Testis (tissue), 2 donors: ENCODE measurements around the gene MRPL32.

Source experiments
- POLR2A ChIP-seq: fragments of 450-650 bp; IDR thresholded peaks from one replicate; pipeline ENCODE4 v1.6.1; 2017; ENCODE audit warnings: antibody characterized with exemption, mild to moderate bottlenecking, moderate library complexity
- TF ChIP-seq, protein P1 (sequence below), 3 experiments: fragments of 450-650 bp in 2 of 3; fragments of 200-600 bp in 1 of 3; sonication (generic) in 1 of 3; IDR thresholded peaks; one replicate each; pipeline ENCODE4 v1.5.1; 2016 to 2019; ENCODE audit warnings: antibody characterized with exemption in 3 of 3, mild to moderate bottlenecking in 2 of 3, moderate library complexity in 1 of 3

DNA sequence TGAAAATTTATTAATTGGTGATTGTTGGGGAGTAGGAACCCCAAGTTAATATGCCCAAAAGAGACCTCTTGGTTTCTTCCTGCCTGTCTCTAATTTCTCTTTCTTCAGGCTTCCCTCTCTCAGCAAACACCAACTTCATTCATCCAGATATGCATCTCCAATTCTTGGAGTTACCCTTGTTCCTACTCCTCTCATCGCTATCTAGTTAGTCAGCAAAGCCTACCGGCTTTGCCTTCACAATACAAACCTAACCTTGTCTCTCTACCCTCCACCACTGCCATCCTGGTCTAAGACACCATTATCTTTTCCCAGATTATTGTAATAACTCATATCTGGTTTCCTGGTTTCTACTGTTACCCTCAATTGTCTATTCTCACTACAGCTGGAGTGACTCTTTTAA, 47.9 kb downstream of the MRPL32 start:
- TF ChIP-seq POLR2A: no peak
- TF ChIP-seq, protein P1, sequence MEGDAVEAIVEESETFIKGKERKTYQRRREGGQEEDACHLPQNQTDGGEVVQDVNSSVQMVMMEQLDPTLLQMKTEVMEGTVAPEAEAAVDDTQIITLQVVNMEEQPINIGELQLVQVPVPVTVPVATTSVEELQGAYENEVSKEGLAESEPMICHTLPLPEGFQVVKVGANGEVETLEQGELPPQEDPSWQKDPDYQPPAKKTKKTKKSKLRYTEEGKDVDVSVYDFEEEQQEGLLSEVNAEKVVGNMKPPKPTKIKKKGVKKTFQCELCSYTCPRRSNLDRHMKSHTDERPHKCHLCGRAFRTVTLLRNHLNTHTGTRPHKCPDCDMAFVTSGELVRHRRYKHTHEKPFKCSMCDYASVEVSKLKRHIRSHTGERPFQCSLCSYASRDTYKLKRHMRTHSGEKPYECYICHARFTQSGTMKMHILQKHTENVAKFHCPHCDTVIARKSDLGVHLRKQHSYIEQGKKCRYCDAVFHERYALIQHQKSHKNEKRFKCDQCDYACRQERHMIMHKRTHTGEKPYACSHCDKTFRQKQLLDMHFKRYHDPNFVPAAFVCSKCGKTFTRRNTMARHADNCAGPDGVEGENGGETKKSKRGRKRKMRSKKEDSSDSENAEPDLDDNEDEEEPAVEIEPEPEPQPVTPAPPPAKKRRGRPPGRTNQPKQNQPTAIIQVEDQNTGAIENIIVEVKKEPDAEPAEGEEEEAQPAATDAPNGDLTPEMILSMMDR (IDR thresholded peaks at IDR 0.05): no peak
